ENCODE data around the gene RNASE3.
"Not testable (repeated sequence)": the region's sequence is repeated elsewhere in the genome, so short reads cannot be mapped to it uniquely, and the experiment has no call there.

The RNASE3 gene

DNA sequence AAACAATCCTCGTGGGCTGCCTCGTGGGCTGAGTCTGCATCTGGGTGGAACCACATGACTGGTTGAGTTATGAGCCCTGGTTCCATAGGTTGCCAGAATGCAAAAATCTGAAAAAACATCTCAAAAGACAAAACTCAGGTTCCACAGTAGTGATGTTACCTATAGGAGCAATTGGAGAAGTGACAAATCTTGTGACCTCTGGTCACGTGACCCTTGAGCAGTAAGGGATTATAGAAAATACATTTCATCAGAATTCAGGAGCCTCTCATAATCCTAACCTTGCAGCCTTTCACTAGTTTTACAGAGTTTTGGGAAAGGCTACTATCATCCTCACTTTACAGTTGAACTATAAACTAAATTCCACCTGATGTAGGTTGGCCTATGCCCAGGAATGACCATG, 12.5 kb upstream of the RNASE3 start:
- no peak for ATAC-seq (replicated peaks; ENCODE audit: extremely low read depth, poor library complexity, severe bottlenecking)
- Mint-ChIP-seq H3K27ac (ENCODE audit: low read depth) (no peak overlapping the region), H3K9me3 (no peaks in the 10 kb centered on the region), H3K36me3 (ENCODE audit: insufficient read depth) (peaks cover 1% of the 10 kb centered on the region), H3K4me1 (peaks cover 17% of the 10 kb centered on the region), H3K27me3 (peaks cover 20% of the 10 kb centered on the region), H3K4me3 (no peak overlapping the region)
- DNase-seq (ENCODE audit: low spot score in 2 of 2) = no peak

DNA sequence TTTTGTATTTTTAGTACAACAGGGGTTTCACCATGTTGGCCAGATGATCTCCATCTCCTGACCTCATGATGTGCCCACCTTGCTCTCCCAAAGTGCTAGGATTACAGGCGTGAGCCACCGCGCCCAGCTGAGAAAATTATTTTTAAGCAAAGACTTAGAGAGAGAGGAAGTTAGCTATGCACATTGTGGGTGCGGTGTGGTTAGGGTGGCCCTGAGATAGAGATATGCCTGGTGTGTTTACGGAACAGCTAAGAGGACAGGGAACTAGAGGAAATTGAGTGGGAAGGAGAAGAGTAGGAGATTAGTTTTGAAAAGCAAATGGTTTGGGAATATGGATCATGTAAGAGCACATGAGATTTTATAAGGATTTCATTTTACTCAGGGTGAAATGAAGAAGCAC, 10.0 kb upstream of the RNASE3 start:
- peak; percentile 56 for ATAC-seq (replicated peaks; ENCODE audit: extremely low read depth, poor library complexity, severe bottlenecking)
- H3K36me3 Mint-ChIP-seq (ENCODE audit: insufficient read depth); H3K9me3 Mint-ChIP-seq; DNase-seq (ENCODE audit: low spot score in 2 of 2); H3K27ac Mint-ChIP-seq (ENCODE audit: low read depth): not testable (repeated sequence)
- H3K4me3 Mint-ChIP-seq = peak overlapping the region; percentile 3
- peaks cover 14% of the 10 kb centered on the region for H3K4me1 Mint-ChIP-seq
- H3K27me3 Mint-ChIP-seq = peaks cover 37% of the 10 kb centered on the region

GRCh38 chr14:20882787-20883186, 8.4 kb upstream of the RNASE3 start:
- H3K36me3 Mint-ChIP-seq (ENCODE audit: insufficient read depth); DNase-seq (ENCODE audit: low spot score in 2 of 2); H3K27ac Mint-ChIP-seq (ENCODE audit: low read depth); H3K4me3 Mint-ChIP-seq; H3K9me3 Mint-ChIP-seq; ATAC-seq (replicated peaks; ENCODE audit: extremely low read depth, poor library complexity, severe bottlenecking): not testable (repeated sequence)
- peaks cover 14% of the 10 kb centered on the region for H3K4me1 Mint-ChIP-seq
- H3K27me3 Mint-ChIP-seq = peaks cover 45% of the 10 kb centered on the region

DNA sequence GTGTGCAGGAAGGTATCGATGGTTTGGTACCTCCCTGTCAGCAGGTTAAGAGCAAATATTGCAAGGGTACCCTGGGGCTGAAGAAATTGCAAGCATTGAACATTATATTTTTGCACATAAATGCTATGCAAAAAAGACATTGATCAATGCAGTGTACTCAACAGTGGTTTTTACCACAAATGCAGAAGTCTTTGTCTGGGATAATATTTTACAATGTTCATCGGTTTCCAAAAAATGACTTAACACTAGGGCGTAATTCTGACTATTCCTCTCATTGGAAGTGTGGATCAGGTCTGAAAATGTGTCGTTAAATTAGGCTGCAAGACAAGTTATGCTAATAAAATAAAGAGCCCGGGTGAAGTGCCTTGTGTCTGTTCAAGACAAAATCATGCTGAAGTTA, 2.8 kb upstream of the RNASE3 start:
- not testable (repeated sequence) for DNase-seq (ENCODE audit: low spot score in 2 of 2); H3K4me3 Mint-ChIP-seq; H3K27ac Mint-ChIP-seq (ENCODE audit: low read depth); H3K36me3 Mint-ChIP-seq (ENCODE audit: insufficient read depth); H3K9me3 Mint-ChIP-seq; H3K4me1 Mint-ChIP-seq; ATAC-seq (replicated peaks; ENCODE audit: extremely low read depth, poor library complexity, severe bottlenecking)
- H3K27me3 Mint-ChIP-seq = peaks cover 81% of the 10 kb centered on the region

DNA sequence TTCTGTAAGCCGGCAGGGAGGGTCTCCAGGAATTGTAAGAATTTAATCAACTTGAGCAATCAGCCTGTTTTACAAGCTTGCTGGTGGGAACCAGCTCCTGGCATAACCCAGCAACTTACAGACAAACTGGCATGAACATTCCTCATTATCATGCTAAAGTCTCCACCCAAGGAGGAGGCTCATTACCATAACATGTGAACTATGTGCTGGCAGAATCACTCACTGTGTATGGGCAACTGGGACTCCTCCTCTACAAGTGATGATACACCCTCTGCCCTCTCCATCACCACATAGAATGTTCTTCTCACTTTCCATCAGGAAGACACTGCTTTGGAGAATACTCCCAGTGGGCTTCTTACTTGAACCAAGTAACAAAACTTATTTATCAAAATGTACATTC, 4.1 kb downstream of the RNASE3 start:
- H3K4me3 Mint-ChIP-seq; H3K9me3 Mint-ChIP-seq; ATAC-seq (replicated peaks; ENCODE audit: extremely low read depth, poor library complexity, severe bottlenecking); H3K36me3 Mint-ChIP-seq (ENCODE audit: insufficient read depth); DNase-seq (ENCODE audit: low spot score in 2 of 2); H3K4me1 Mint-ChIP-seq; H3K27ac Mint-ChIP-seq (ENCODE audit: low read depth): not testable (repeated sequence)
- peaks cover 77% of the 10 kb centered on the region for H3K27me3 Mint-ChIP-seq

DNA sequence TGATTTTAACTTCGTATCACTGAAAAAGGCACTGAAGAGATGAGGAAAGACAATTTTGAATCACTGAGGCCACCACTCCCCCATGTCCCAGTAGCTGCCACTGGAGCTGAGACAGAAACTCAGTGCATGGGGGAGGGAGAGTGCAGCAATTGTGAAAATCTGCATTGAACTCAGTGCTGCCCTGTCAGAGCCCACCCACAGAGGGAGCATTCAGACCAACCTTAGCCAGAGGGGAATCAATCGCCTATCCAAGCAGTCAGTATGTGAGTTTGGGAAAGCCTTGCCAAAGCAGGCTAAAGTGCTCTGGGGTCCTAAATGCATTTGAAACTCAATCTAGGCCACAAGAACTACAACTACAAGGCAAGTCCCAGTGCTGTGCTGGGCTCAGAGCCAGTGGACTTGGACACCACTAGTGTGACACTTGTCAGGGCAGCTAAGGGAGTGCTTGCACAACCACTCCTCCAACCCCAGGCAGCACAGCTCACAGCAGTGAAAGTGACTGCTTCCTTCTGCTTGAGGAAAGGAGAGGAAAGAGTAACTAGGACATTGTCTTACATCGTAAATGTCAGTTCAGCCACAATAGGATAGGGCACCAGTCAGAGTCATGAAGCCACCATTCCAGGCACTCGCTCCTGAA, 13.3 kb downstream of the RNASE3 start:
- Mint-ChIP-seq H3K36me3 (ENCODE audit: insufficient read depth) (peaks cover 5% of the 10 kb centered on the region), H3K27ac (ENCODE audit: low read depth) (no peak overlapping the region), H3K9me3 (no peaks in the 10 kb centered on the region), H3K4me3 (no peak overlapping the region), H3K27me3 (peaks cover 34% of the 10 kb centered on the region), H3K4me1 (no peaks in the 10 kb centered on the region)
- no peak for DNase-seq (ENCODE audit: low spot score in 2 of 2)
- ATAC-seq (replicated peaks; ENCODE audit: extremely low read depth, poor library complexity, severe bottlenecking) = no peak

GRCh38 chr14:20905676-20906075, 14.5 kb downstream of the RNASE3 start:
- Mint-ChIP-seq H3K36me3 (ENCODE audit: insufficient read depth) (peaks cover 5% of the 10 kb centered on the region), H3K4me1 (no peaks in the 10 kb centered on the region)

DNA sequence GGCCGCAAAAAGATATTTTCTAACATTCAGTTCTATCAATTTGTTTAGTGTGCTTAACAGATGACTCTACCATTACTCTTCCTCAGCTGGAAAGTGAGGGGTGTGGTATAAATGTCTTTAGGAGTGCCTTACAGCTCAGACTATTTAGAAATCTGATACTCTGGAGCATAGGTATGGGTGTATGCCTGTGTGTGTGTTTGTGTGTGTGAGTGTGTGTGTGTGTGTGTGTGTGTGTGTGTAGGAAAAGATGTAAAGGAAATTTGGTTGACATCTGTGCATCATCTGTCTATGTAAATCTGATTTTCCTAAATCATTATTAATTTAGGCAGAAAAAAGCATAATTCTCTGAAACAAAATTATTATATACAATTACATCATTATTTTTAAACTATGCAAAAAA, 16.0 kb downstream of the RNASE3 start:
- DNase-seq (ENCODE audit: low spot score in 2 of 2) (no peak), ATAC-seq (replicated peaks; ENCODE audit: extremely low read depth, poor library complexity, severe bottlenecking) (no peak)
- Mint-ChIP-seq H3K27me3 (peaks cover 30% of the 10 kb centered on the region), H3K4me3 (no peak overlapping the region), H3K36me3 (ENCODE audit: insufficient read depth) (no peaks in the 10 kb centered on the region), H3K9me3 (no peaks in the 10 kb centered on the region), H3K27ac (ENCODE audit: low read depth) (no peak overlapping the region), H3K4me1 (no peaks in the 10 kb centered on the region)

More at GRCh38 chr14:20905676-20906075, 14.5 kb downstream of the RNASE3 start:
- H3K27ac Mint-ChIP-seq (ENCODE audit: low read depth) = no peak overlapping the region
- H3K9me3 Mint-ChIP-seq = no peaks in the 10 kb centered on the region
- ATAC-seq (replicated peaks; ENCODE audit: extremely low read depth, poor library complexity, severe bottlenecking) = no peak
- DNase-seq (ENCODE audit: low spot score in 2 of 2) = no peak
- peaks cover 34% of the 10 kb centered on the region for H3K27me3 Mint-ChIP-seq
- no peak overlapping the region for H3K4me3 Mint-ChIP-seq

DNA sequence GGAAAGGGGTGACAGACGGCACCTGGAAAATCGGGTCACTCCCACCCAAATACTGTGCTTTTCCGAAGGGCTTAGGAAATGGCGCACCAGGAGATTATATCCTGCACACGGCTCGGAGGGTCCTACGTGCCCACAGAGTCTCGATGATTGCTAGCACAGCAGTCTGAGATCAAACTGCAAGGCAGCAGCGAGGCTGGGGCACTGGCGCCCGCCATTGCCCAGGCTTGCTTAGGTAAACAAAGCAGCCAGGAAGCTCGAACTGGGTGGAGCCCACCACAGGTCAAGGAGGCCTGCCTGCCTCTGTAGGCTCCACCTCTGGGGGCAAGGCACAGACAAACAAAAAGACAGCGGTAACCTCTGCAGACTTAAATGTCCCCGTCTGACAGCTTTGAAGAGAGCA, 19.6 kb downstream of the RNASE3 start:
- H3K4me1 Mint-ChIP-seq; H3K9me3 Mint-ChIP-seq; H3K27ac Mint-ChIP-seq (ENCODE audit: low read depth); DNase-seq (ENCODE audit: low spot score in 2 of 2); H3K36me3 Mint-ChIP-seq (ENCODE audit: insufficient read depth); ATAC-seq (replicated peaks; ENCODE audit: extremely low read depth, poor library complexity, severe bottlenecking); H3K4me3 Mint-ChIP-seq: not testable (repeated sequence)
- peaks cover 30% of the 10 kb centered on the region for H3K27me3 Mint-ChIP-seq

GRCh38 chr14:20919038-20919756, 28.0 kb downstream of the RNASE3 start:
- H3K9me3 Mint-ChIP-seq; H3K27ac Mint-ChIP-seq (ENCODE audit: low read depth); H3K4me1 Mint-ChIP-seq; DNase-seq (ENCODE audit: low spot score in 2 of 2); H3K4me3 Mint-ChIP-seq; H3K27me3 Mint-ChIP-seq; ATAC-seq (replicated peaks; ENCODE audit: extremely low read depth, poor library complexity, severe bottlenecking); H3K36me3 Mint-ChIP-seq (ENCODE audit: insufficient read depth): not testable (repeated sequence)

- H3K4me1 Mint-ChIP-seq; H3K36me3 Mint-ChIP-seq (ENCODE audit: insufficient read depth); ATAC-seq (replicated peaks; ENCODE audit: extremely low read depth, poor library complexity, severe bottlenecking); DNase-seq (ENCODE audit: low spot score in 2 of 2); H3K4me3 Mint-ChIP-seq; H3K27ac Mint-ChIP-seq (ENCODE audit: low read depth): not testable (repeated sequence)
- H3K27me3 Mint-ChIP-seq = peaks cover 35% of the 10 kb centered on the region
- H3K9me3 Mint-ChIP-seq = peaks cover 11% of the 10 kb centered on the region
Observed at GRCh38 chr14:20923766-20924297, 32.6 kb downstream of the RNASE3 start.

DNA sequence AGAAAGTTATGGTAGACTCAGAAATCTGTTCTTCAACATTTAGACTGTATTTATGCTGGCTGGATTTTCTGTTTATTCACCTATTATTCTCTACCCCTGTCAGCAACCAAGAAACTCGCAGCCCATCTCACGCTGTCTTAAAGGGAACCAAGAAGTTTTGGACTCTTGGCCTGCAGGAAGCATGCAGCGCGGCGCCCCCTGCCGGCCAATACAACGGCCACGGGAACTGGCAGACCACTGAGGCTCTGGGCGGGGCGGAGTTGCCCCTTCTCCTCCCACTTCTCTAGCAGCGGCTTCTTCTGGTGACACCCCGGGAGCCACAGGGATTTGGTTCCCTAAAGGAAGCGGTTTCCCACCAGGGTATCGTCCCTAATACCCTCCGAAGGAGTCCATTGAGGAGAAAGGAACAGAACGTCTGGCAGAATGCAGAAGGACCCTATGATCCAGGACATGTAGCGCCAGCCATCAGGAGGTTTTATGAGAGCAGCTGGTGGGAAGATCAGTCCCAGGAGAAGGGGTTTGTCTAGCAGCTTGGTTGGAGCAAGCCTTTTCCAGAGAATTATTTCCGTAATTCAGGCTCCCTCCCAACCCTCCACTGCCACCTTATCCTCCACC, 43.1 kb downstream of the RNASE3 start:
- Mint-ChIP-seq H3K9me3 (no peaks in the 10 kb centered on the region), H3K4me3 (no peak overlapping the region), H3K4me1 (no peaks in the 10 kb centered on the region), H3K27me3 (peaks cover 49% of the 10 kb centered on the region), H3K36me3 (ENCODE audit: insufficient read depth) (no peaks in the 10 kb centered on the region), H3K27ac (ENCODE audit: low read depth) (no peak overlapping the region)
- ATAC-seq (replicated peaks; ENCODE audit: extremely low read depth, poor library complexity, severe bottlenecking) (no peak), DNase-seq (ENCODE audit: low spot score in 2 of 2) (no peak)
